B cell (primary cell): ENCODE results near the gene TBX4. TPM values are rescaled to one million over a fixed set of nuclear protein-coding genes. Genes with fewer than 3 reads are reported as not detected.

Experiments used
- ATAC-seq: fragments of 200-7000 bp; cut with Tn5 transposase; one replicate; pipeline ENCODE4 v1.10.0; 2021; ENCODE audit warnings: low read depth, mild to moderate bottlenecking, moderate number of reproducible peaks, moderate library complexity
- CTCF ChIA-PET: fragments of 350-600 bp; sonication (Branson Sonifier 250); formaldehyde crosslinking; loops from one replicate; lab custom pipeline; 2021; ENCODE audit warnings: antibody characterized with exemption, inconsistent platforms; lab: Charles Lee
- POLR2A ChIA-PET: fragments of 350-600 bp; sonication (Branson Sonifier 250); formaldehyde crosslinking; loops from one replicate; lab custom pipeline; 2021; ENCODE audit warnings: antibody characterized with exemption; lab: Charles Lee
- DNase-seq: peaks from one replicate; pipeline ENCODE4 v3.0.0; 2013
- H2AFZ ChIP-seq: 2 replicates; pipeline ENCODE4 v1.6.1; 2012; ENCODE audit warnings: mild to moderate bottlenecking, low read depth, low read length; ENCODE audit not compliant: insufficient read depth, poor library complexity, severe bottlenecking
- H3K27ac ChIP-seq, 2 donors: 1 replicate in 1 of 2; 2 replicates in 1 of 2; pipeline ENCODE4 v1.5.1; 2012 to 2013; ENCODE audit warnings: low read length in 2 of 2, mild to moderate bottlenecking in 2 of 2, moderate library complexity in 1 of 2
- H3K27me3 ChIP-seq, 4 experiments: fragments of 200-600 bp in 1 of 4; sonication (generic) in 1 of 4; replicated peaks in 1 of 4; 1 replicate in 2 of 4; 2 replicates in 2 of 4; pipeline versions ENCODE4 v1.6.1 to v1.7.0; 2013 to 2016; ENCODE audit warnings: low read length in 3 of 4, mild to moderate bottlenecking in 2 of 4, mixed read lengths in 1 of 4, moderate library complexity in 1 of 4; ENCODE audit not compliant: insufficient read depth in 4 of 4, control insufficient read depth in 3 of 4; ENCODE audit errors: control extremely low read depth in 1 of 4
- H3K36me3 ChIP-seq, 2 experiments: replicated peaks in 1 of 2; 1 replicate in 1 of 2; 2 replicates in 1 of 2; pipeline versions ENCODE4 v1.6.1 to v1.7.1; 2013; ENCODE audit warnings: low read length in 1 of 2; ENCODE audit not compliant: insufficient read depth in 2 of 2, control insufficient read depth in 1 of 2; ENCODE audit errors: control extremely low read depth in 1 of 2, extremely low read depth in 1 of 2
- H3K4me1 ChIP-seq, 2 donors: fragments of 200-600 bp in 1 of 2; sonication (generic) in 1 of 2; 1 replicate in 1 of 2; 2 replicates in 1 of 2; pipeline versions ENCODE4 v1.5.1 to v1.6.1; 2013 to 2017; ENCODE audit warnings: low read length in 2 of 2; ENCODE audit not compliant: control insufficient read depth in 2 of 2, insufficient read depth in 2 of 2
- H3K4me2 ChIP-seq: replicated peaks from 2 replicates; pipeline ENCODE3; 2012; ENCODE audit warnings: mild to moderate bottlenecking, low read depth, low read length; ENCODE audit not compliant: poor library complexity, severe bottlenecking
- H3K4me3 ChIP-seq, 5 experiments: fragments of 200-600 bp in 1 of 5; sonication (generic) in 1 of 5; 1 replicate in 3 of 5; 2 replicates in 2 of 5; pipeline versions ENCODE4 v1.5.1 to v1.7.0; 2011 to 2016; ENCODE audit warnings: low read length in 4 of 5, mild to moderate bottlenecking in 4 of 5, low read depth in 2 of 5, control low read depth in 1 of 5, moderate library complexity in 1 of 5; ENCODE audit not compliant: insufficient read depth in 1 of 5; ENCODE audit errors: control extremely low read depth in 1 of 5, extremely low read depth in 1 of 5
- H3K79me2 ChIP-seq: fragments of 200-600 bp; sonication (generic); one replicate; pipeline ENCODE4 v1.6.0; 2016; ENCODE audit warnings: low read length; ENCODE audit not compliant: control insufficient read depth, insufficient read depth
- H3K9ac ChIP-seq: fragments of 200-600 bp; sonication (generic); 2 replicates; pipeline ENCODE4 v1.6.1; 2017; ENCODE audit warnings: mild to moderate bottlenecking, low read length, moderate library complexity
- H3K9me3 ChIP-seq, 3 donors: one replicate each; pipeline versions ENCODE4 v1.6.1 to v1.7.1; 2013; ENCODE audit warnings: low read length in 2 of 3; ENCODE audit not compliant: control insufficient read depth in 2 of 3, insufficient read depth in 1 of 3; ENCODE audit errors: control extremely low read depth in 1 of 3
- H4K20me1 ChIP-seq: 2 replicates; pipeline ENCODE4 v1.6.0; 2012; ENCODE audit warnings: mild to moderate bottlenecking, low read length; ENCODE audit not compliant: insufficient read depth, control insufficient read depth, poor library complexity, severe bottlenecking
- H3K27ac Mint-ChIP-seq: one replicate; pipeline ENCODE4 v1.8.0; 2021; ENCODE audit warnings: mixed read lengths
- H3K27me3 Mint-ChIP-seq: one replicate; pipeline ENCODE4 v1.8.0; 2021; ENCODE audit warnings: mixed read lengths
- H3K4me1 Mint-ChIP-seq: one replicate; pipeline ENCODE4 v1.8.0; 2021; ENCODE audit warnings: mixed read lengths
- H3K4me3 Mint-ChIP-seq: one replicate; pipeline ENCODE4 v1.8.0; 2021; ENCODE audit warnings: mixed read lengths
- H3K9me3 Mint-ChIP-seq: one replicate; pipeline ENCODE4 v1.8.0; 2022; ENCODE audit warnings: mixed read lengths; ENCODE audit not compliant: insufficient read depth
- CTCF ChIP-seq: fragments of 200-600 bp; IDR thresholded peaks from one replicate; pipeline ENCODE4 v1.8.0; 2022; ENCODE audit warnings: antibody characterized with exemption, mild to moderate bottlenecking
- EZH2 ChIP-seq: IDR thresholded peaks from 2 replicates; pipeline ENCODE4 v1.6.1; 2012; ENCODE audit warnings: borderline replicate concordance, low read depth, mild to moderate bottlenecking, moderate library complexity, low read length; ENCODE audit not compliant: insufficient read depth, poor library complexity, severe bottlenecking
- WGBS: methylation state at CpG from one replicate; pipeline ENCODE4 v1.1.5; 2013; ENCODE audit warnings: missing lambda C conversion rate; ENCODE audit not compliant: insufficient coverage; 5-methylcytosine and 5-hydroxymethylcytosine counted together
- intact Hi-C: fragments of 100-400 bp; cut with micrococcal nuclease; formaldehyde crosslinking; loops from one replicate; pipeline ENCODE4 v1.10.0; 2022
- polyA plus RNA-seq: library from polyadenylated mRNA; depleted of rRNA; stranded (reverse); fragments of >200 nt; gene quantifications from 2 replicates; pipeline ENCODE4 v1.2.3, GENCODE V29; 2012
- total RNA-seq, 2 donors: library from RNA; stranded (reverse); fragments of 120-200 nt in 1 of 2; gene quantifications; 1 replicate in 1 of 2; 2 replicates in 1 of 2; pipeline versions ENCODE4 v1.2.3 to v1.2.4, GENCODE V29; 2013 to 2022

TBX4 gene
- total and polyA plus RNA-seq, 2 donors (not counting 1 experiment from before 2014, with no cell fraction given), result not detected

- no peaks in the 10 kb centered on the region for H3K9me3 ChIP-seq
- Mint-ChIP-seq H3K9me3 (no peaks in the 10 kb centered on the region), H3K27me3 (peaks cover 57% of the 10 kb centered on the region), H3K4me1 (no peaks in the 10 kb centered on the region), H3K4me3 (no peak overlapping the region), H3K27ac (no peak overlapping the region)
- H3K4me2 ChIP-seq, result no peak overlapping the region
- no peaks in the 10 kb centered on the region for H3K36me3 ChIP-seq
- H3K4me1 ChIP-seq, result no peaks in the 10 kb centered on the region
- ChIA-PET CTCF (no interaction called here), POLR2A (no interaction called here)
- no peak overlapping the region for H3K9ac ChIP-seq
- ATAC-seq, result no peak
- intact Hi-C loops, result no loop called here
- H2AFZ ChIP-seq, result no peak overlapping the region
- peaks cover 0 to 6% (median 4%) of the 10 kb centered on the region in 4 experiments for H3K27me3 ChIP-seq
- no peaks in the 10 kb centered on the region for H3K79me2 ChIP-seq
- H4K20me1 ChIP-seq, result no peaks in the 10 kb centered on the region
- DNase-seq, result no peak
- no CpG with 5 or more reads among the region's 3 CpGs for WGBS
- TF ChIP-seq EZH2, result no peak
- no peak for TF ChIP-seq CTCF
- H3K27ac ChIP-seq, result no peak overlapping the region
- H3K4me3 ChIP-seq, result no peak overlapping the region
Measured at GRCh38 chr17:61503961-61504360, 51.7 kb downstream of the TBX4 start.

- no peak overlapping the region for H3K4me3 ChIP-seq
- Mint-ChIP-seq H3K4me1 (no peaks in the 10 kb centered on the region), H3K27me3 (peaks cover 61% of the 10 kb centered on the region), H3K9me3 (no peaks in the 10 kb centered on the region), H3K27ac (no peak overlapping the region), H3K4me3 (no peak overlapping the region)
- no CpG with 5 or more reads among the region's 2 CpGs for WGBS
- peaks cover 0 to 6% (median 4%) of the 10 kb centered on the region in 4 experiments for H3K27me3 ChIP-seq
- CTCF ChIA-PET, result no interaction called here
- POLR2A ChIA-PET, result no interaction called here
- ATAC-seq (no peak), DNase-seq (no peak)
- no peak overlapping the region for H2AFZ ChIP-seq
- no peak overlapping the region for H3K9ac ChIP-seq
- H3K36me3 ChIP-seq, result no peaks in the 10 kb centered on the region
- no peaks in the 10 kb centered on the region for H3K79me2 ChIP-seq
- H3K4me2 ChIP-seq, result no peak overlapping the region
- TF ChIP-seq CTCF (no peak), EZH2 (no peak)
- intact Hi-C loops, result no loop called here
- no peaks in the 10 kb centered on the region for H3K9me3 ChIP-seq
- H4K20me1 ChIP-seq, result no peaks in the 10 kb centered on the region
- H3K27ac ChIP-seq, result no peak overlapping the region
- no peaks in the 10 kb centered on the region for H3K4me1 ChIP-seq
Measured at GRCh38 chr17:61504697-61505096, 52.5 kb downstream of the TBX4 start.
